Activated T-helper 9 cell treated with anti-CD3 and anti-CD28 coated beads, Interleukin-2, amount 50 U/mL, for 16 hours (primary cell): Measurements from ENCODE around the gene CERS6.
"Not testable (repeated sequence)": the region's sequence is repeated elsewhere in the genome, so short reads cannot be mapped to it uniquely, and the experiment has no call there.

Experiments
- DNase-seq: peaks from one replicate; pipeline ENCODE4 v3.0.0-alpha.2; 2020; ENCODE audit warnings: low read depth

The CERS6 gene

DNA sequence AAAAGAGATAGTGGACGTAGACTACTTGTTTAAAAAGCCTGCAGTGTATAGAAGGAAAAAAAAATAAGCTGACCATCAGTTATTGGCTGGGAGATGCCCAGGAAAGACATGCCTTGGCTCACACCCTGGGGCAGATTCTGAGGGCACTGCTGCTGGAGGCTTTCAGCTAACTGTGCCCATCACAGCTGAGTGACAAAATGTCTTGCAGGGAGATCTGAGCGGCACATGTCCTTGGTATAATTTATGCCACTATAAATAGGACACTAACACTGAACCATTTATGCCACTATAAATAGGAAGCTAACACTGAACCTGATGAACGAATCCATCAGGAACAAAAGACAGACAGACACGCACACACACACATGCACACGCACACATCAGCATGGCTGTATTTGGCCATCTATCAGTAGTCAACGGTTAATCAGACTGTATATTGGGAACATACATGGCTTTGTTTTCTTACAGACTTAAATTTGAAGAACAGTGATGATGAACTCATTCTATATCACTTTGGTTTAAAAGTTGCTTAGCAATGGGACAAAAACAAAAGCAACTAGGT lies 278.2 kb downstream of the CERS6 start:
- no peak for DNase-seq

- no peak for DNase-seq
Measured at GRCh38 chr2:168736649-168737445, 280.8 kb downstream of the CERS6 start.

GRCh38 chr2:168738062-168738461 lies 282.0 kb downstream of the CERS6 start:
- DNase-seq, result no peak

GRCh38 chr2:168740360-168740759 lies 284.3 kb downstream of the CERS6 start:
- no peak for DNase-seq

- no peak for DNase-seq
Measured at GRCh38 chr2:168740788-168741187, 284.7 kb downstream of the CERS6 start.

DNA sequence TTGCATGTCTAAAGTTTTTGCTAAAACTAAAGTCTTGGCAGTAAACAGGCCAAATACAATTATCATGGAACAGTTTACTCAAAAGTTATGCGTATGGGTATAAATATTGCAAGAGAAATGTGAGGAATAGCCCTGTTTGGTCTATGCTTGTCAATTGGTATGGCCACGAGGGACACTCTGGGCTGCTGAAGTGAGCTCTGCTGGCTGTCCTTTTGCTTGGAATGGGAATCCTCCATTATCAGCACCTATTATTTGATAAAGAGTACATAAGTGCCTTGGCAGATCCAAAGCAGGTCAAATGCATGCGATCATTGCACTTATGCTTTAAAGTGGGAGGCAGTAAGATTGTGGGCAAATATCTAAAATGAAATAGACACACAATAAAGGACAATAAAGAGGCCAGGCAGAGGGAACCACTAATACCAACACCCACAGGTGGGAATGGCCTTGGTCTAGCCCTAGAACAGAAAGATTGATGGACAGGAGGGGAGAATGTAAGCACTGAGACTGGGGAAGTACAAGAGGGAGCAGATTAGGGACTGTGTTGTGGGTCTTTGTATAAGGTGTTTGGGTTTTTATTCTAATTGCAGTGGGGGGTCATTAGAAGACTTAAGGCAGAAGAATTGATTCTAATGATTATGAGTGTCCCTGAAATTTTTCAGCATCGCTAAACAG lies 286.3 kb downstream of the CERS6 start:
- no peak for DNase-seq

DNA sequence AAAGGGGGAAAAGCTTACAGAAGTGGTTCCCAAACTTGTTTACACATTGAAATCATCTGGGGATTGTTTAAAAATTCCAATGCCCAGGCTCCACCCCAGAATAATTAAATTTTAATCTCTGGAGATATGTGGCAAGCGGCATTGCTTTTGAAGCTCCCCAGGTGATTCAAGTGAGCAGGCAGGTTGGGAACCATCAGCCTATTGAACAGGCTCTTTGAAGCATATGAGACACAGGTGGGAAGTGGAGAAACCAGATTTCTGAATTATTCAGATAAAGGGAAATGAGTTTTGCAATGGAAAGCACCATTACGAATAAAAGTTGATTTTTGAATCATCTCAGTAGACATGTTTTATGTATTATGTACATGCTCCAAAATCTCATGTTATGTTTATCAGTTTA lies 288.8 kb downstream of the CERS6 start:
- no peak for DNase-seq

GRCh38 chr2:168748461-168748860 lies 292.4 kb downstream of the CERS6 start:
- no peak for DNase-seq

GRCh38 chr2:168749297-168749696 lies 293.2 kb downstream of the CERS6 start:
- no peak for DNase-seq

- DNase-seq, result no peak
Measured at GRCh38 chr2:168751104-168751740, 295.1 kb downstream of the CERS6 start.

DNA sequence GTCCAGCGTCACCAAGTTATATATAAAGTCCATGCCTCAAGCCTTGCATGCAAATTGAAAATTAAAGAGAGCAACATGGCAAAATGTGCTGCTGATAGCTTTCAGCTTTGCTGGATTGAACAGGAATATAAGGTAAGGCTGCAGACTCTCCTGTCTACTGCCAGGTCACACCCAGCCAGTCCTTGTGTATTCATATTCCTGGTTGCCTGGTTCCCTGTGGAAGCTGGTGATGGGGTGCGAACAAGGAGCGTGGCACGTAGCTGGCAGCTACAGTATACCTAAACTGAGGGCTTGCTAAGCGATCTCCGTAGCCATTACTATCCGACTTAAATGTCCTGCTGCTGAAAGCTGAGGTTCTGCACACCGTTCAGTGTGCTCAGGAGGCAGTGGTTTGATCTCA lies 296.3 kb downstream of the CERS6 start:
- DNase-seq, result no peak

GRCh38 chr2:168753765-168754329 lies 297.8 kb downstream of the CERS6 start:
- DNase-seq, result no peak

GRCh38 chr2:168757223-168757622 lies 301.2 kb downstream of the CERS6 start:
- DNase-seq, result no peak

DNA sequence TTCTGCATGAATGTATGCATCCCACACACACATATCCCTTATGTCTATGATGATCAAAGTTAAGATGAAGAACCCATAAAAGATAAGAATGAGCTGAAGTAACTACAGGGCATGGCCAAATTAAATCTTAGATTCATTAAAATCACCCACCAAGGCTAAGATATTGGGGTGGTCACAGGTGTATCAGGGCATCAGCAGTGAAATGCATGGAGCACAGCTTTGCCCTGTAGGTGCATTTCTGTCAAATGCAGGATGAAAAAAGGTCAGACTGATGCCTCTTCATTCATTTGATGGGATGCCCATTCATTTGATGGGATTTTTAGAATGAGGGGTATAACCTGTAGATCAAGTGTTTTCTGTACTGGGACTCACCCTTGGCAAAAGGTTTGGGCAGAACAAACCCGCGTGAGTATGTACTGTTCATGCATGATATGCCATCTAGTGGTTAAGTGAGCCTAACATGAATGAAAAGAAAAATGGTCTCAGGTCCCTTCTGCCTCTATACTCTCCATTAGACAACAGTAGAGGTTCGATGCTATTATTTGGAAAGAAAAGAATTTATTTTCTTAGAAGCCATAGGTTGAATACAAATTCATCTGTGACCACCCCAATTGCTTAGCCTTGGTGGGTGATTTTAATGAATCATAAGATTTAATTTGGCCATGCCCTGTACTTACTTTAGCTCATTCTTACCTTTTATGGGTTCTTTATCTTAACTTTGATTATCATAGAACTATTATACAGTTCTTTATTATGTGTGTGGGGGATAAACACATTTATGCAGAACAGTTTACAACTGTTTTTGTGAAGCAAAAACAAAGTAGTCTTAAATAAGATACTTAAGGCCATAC lies 303.1 kb downstream of the CERS6 start:
- DNase-seq, result no peak

- no peak for DNase-seq
Measured at GRCh38 chr2:168765401-168765800, 309.3 kb downstream of the CERS6 start.

GRCh38 chr2:168766600-168766999 lies 310.5 kb downstream of the CERS6 start:
- no peak for DNase-seq

- DNase-seq, result no peak
Measured at GRCh38 chr2:168767258-168767657, 311.2 kb downstream of the CERS6 start.

- DNase-seq, result not testable (repeated sequence)
Measured at GRCh38 chr2:168768357-168768756, 312.3 kb downstream of the CERS6 start.

GRCh38 chr2:168770796-168771195 lies 314.7 kb downstream of the CERS6 start:
- DNase-seq, result no peak

GRCh38 chr2:168772704-168773103 lies 316.6 kb downstream of the CERS6 start:
- DNase-seq, result no peak

- DNase-seq, result no peak
Measured at GRCh38 chr2:168773128-168773527, 317.1 kb downstream of the CERS6 start.
